Stomach (tissue), 4 donors: ENCODE results near the gene ZNF385C.

Source experiments
- CTCF ChIP-seq, 7 experiments: fragments of 450-650 bp in 4 of 7; fragments of 200-600 bp in 3 of 7; sonication (generic) in 3 of 7; IDR thresholded peaks; one replicate each; pipeline ENCODE4 v1.5.1; 2016 to 2019; ENCODE audit warnings: antibody characterized with exemption in 7 of 7, control low read depth in 2 of 7, mild to moderate bottlenecking in 1 of 7
- POLR2A ChIP-seq, 4 donors: fragments of 450-650 bp; IDR thresholded peaks; one replicate each; pipeline ENCODE4 v1.6.1; 2016; ENCODE audit warnings: antibody characterized with exemption in 4 of 4, control low read depth in 2 of 4, mild to moderate bottlenecking in 1 of 4, moderate library complexity in 1 of 4

- TF ChIP-seq CTCF (IDR thresholded peaks at IDR 0.05) = peak in 2 of 7 experiments; percentile 15 to 21
- no peak for TF ChIP-seq POLR2A (IDR thresholded peaks at IDR 0.05)
Measured at GRCh38 chr17:42027961-42028790, 70.1 kb downstream of the ZNF385C start.
